GM19043 (cell line): Measurements from ENCODE around the gene FAM156A.
"Not testable (repeated sequence)": the region's sequence is repeated elsewhere in the genome, so short reads cannot be mapped to it uniquely, and the experiment has no call there.

Experiments used
- ATAC-seq: cut with Tn5 transposase; IDR thresholded peaks from one replicate; pipeline ENCODE4 v1.9.1; 2021; ENCODE audit warnings: low read depth; ENCODE audit not compliant: unreplicated experiment

The FAM156A gene

DNA sequence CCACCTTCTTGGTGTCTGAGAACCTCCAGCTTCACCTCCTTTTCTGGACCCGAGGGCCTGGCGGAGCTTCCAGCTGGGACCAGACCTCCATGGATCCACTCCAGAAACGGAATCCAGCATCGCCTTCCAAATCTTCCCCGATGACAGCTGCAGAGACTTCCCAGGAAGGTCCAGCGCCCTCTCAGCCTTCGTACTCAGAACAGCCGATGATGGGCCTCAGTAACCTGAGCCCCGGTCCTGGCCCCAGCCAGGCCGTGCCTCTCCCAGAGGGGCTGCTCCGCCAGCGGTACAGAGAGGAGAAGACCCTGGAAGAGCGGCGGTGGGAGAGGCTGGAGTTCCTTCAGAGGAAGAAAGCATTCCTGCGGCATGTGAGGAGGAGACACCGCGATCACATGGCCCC lies 51.2 kb downstream of the FAM156A start:
- ATAC-seq = not testable (repeated sequence)

GRCh38 chrX:52906072-52906471 lies 52.2 kb downstream of the FAM156A start:
- not testable (repeated sequence) for ATAC-seq

GRCh38 chrX:52905531-52905930 lies 52.8 kb downstream of the FAM156A start:
- not testable (repeated sequence) for ATAC-seq
